Measurements from ENCODE around the gene TSPAN12.

DNA sequence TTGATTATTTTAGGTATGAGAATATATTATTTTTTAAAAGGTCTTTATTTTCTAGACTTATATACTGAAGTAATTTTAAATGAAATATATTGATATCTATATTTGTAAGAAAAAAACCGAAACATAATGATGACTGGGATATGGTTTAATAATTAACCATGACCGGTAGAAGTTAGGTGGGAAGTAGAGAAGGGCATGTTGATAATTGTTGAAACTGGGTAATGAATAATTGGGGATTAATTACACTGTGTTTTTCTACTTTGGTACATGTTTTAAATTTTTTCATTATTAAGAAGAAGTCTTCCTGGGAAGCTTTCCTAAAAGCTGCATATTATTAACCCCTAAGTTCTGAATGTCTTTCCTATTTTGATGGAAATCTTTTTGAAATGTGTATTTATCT lies 16.3 kb downstream of the TSPAN12 start:
- TF ChIP-seq JUNB (IDR thresholded peaks at IDR 0.05) (no peak), RCOR1 (IDR thresholded peaks at IDR 0.05; ENCODE audit: low read depth, low read length) (no peak), ESRRA (IDR thresholded peaks at IDR 0.05; ENCODE audit: borderline replicate concordance, low read length) (no peak), POLR2A (IDR thresholded peaks at IDR 0.05; ENCODE audit: low read length) (no peak), ZFP36 (IDR thresholded peaks at IDR 0.05; ENCODE audit: borderline replicate concordance, partially characterized antibody) (no peak), MAFK (IDR thresholded peaks at IDR 0.05; ENCODE audit: partially characterized antibody) (no peak), MAZ (IDR thresholded peaks at IDR 0.05; ENCODE audit: borderline replicate concordance, low read depth, low read length) (no peak), POLR2AphosphoS2 (conservative IDR thresholded peaks at IDR 0.05; ENCODE audit: low read length) (no peak), MYC (IDR thresholded peaks at IDR 0.05; ENCODE audit: borderline replicate concordance, low read length) (no peak), SREBF2 (IDR thresholded peaks at IDR 0.05) (no peak)
- TF ChIP-seq, protein P1, sequence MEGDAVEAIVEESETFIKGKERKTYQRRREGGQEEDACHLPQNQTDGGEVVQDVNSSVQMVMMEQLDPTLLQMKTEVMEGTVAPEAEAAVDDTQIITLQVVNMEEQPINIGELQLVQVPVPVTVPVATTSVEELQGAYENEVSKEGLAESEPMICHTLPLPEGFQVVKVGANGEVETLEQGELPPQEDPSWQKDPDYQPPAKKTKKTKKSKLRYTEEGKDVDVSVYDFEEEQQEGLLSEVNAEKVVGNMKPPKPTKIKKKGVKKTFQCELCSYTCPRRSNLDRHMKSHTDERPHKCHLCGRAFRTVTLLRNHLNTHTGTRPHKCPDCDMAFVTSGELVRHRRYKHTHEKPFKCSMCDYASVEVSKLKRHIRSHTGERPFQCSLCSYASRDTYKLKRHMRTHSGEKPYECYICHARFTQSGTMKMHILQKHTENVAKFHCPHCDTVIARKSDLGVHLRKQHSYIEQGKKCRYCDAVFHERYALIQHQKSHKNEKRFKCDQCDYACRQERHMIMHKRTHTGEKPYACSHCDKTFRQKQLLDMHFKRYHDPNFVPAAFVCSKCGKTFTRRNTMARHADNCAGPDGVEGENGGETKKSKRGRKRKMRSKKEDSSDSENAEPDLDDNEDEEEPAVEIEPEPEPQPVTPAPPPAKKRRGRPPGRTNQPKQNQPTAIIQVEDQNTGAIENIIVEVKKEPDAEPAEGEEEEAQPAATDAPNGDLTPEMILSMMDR (IDR thresholded peaks at IDR 0.05) = no peak
- TF ChIP-seq, protein P2, sequence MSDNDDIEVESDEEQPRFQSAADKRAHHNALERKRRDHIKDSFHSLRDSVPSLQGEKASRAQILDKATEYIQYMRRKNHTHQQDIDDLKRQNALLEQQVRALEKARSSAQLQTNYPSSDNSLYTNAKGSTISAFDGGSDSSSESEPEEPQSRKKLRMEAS (IDR thresholded peaks at IDR 0.05) = no peak
- TF ChIP-seq, protein P3, sequence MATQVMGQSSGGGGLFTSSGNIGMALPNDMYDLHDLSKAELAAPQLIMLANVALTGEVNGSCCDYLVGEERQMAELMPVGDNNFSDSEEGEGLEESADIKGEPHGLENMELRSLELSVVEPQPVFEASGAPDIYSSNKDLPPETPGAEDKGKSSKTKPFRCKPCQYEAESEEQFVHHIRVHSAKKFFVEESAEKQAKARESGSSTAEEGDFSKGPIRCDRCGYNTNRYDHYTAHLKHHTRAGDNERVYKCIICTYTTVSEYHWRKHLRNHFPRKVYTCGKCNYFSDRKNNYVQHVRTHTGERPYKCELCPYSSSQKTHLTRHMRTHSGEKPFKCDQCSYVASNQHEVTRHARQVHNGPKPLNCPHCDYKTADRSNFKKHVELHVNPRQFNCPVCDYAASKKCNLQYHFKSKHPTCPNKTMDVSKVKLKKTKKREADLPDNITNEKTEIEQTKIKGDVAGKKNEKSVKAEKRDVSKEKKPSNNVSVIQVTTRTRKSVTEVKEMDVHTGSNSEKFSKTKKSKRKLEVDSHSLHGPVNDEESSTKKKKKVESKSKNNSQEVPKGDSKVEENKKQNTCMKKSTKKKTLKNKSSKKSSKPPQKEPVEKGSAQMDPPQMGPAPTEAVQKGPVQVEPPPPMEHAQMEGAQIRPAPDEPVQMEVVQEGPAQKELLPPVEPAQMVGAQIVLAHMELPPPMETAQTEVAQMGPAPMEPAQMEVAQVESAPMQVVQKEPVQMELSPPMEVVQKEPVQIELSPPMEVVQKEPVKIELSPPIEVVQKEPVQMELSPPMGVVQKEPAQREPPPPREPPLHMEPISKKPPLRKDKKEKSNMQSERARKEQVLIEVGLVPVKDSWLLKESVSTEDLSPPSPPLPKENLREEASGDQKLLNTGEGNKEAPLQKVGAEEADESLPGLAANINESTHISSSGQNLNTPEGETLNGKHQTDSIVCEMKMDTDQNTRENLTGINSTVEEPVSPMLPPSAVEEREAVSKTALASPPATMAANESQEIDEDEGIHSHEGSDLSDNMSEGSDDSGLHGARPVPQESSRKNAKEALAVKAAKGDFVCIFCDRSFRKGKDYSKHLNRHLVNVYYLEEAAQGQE (IDR thresholded peaks at IDR 0.05) = no peak
- TF ChIP-seq, protein P4, sequence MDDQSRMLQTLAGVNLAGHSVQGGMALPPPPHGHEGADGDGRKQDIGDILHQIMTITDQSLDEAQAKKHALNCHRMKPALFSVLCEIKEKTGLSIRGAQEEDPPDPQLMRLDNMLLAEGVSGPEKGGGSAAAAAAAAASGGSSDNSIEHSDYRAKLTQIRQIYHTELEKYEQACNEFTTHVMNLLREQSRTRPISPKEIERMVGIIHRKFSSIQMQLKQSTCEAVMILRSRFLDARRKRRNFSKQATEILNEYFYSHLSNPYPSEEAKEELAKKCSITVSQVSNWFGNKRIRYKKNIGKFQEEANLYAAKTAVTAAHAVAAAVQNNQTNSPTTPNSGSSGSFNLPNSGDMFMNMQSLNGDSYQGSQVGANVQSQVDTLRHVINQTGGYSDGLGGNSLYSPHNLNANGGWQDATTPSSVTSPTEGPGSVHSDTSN (IDR thresholded peaks at IDR 0.05) = no peak

Data from A549 (cell line).